ENCODE data around the gene MYO18A. TPM values are rescaled to one million over a fixed set of nuclear protein-coding genes. Genes with fewer than 3 reads are reported as not detected.

The MYO18A gene
- total and polyA plus RNA-seq, 10 of the 15 experiments (the other 5 are each of a cell fraction or from before 2014, with no cell fraction given): 2.9 to 66.0 (median 24.5) TPM

DNA sequence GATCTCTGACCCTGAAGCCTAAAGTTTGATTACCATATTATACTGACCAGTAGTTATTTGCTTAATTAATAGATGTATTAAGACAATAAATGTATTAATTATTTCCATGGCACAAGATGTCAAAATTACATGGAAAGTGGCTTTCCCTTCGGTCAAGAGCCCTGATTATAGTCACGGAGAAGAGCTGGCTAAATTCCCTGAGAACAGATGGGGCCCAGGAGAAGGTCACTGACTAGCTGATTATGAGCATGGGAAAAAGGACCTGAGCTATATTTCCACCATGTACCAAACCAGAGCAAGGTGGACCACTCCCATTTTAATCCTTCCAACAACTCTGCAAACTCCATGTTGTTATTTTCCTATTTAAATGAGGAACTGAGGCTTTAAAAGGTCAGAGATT, 12.9 kb upstream of the MYO18A start (continued):
- TF ChIP-seq, protein P1, sequence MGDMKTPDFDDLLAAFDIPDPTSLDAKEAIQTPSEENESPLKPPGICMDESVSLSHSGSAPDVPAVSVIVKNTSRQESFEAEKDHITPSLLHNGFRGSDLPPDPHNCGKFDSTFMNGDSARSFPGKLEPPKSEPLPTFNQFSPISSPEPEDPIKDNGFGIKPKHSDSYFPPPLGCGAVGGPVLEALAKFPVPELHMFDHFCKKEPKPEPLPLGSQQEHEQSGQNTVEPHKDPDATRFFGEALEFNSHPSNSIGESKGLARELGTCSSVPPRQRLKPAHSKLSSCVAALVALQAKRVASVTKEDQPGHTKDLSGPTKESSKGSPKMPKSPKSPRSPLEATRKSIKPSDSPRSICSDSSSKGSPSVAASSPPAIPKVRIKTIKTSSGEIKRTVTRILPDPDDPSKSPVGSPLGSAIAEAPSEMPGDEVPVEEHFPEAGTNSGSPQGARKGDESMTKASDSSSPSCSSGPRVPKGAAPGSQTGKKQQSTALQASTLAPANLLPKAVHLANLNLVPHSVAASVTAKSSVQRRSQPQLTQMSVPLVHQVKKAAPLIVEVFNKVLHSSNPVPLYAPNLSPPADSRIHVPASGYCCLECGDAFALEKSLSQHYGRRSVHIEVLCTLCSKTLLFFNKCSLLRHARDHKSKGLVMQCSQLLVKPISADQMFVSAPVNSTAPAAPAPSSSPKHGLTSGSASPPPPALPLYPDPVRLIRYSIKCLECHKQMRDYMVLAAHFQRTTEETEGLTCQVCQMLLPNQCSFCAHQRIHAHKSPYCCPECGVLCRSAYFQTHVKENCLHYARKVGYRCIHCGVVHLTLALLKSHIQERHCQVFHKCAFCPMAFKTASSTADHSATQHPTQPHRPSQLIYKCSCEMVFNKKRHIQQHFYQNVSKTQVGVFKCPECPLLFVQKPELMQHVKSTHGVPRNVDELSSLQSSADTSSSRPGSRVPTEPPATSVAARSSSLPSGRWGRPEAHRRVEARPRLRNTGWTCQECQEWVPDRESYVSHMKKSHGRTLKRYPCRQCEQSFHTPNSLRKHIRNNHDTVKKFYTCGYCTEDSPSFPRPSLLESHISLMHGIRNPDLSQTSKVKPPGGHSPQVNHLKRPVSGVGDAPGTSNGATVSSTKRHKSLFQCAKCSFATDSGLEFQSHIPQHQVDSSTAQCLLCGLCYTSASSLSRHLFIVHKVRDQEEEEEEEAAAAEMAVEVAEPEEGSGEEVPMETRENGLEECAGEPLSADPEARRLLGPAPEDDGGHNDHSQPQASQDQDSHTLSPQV (IDR thresholded peaks at IDR 0.05): no peak
- no peak for TF ChIP-seq CBX5 (IDR thresholded peaks at IDR 0.05; ENCODE audit: low read depth)
- no peak for TF ChIP-seq ESRRA (IDR thresholded peaks at IDR 0.05; ENCODE audit: low read length)
- TF ChIP-seq RFX5 (IDR thresholded peaks at IDR 0.05; ENCODE audit: low read depth, low read length): no peak
- no peak for TF ChIP-seq USF2 (IDR thresholded peaks at IDR 0.05; ENCODE audit: borderline replicate concordance, low read depth, low read length)

DNA sequence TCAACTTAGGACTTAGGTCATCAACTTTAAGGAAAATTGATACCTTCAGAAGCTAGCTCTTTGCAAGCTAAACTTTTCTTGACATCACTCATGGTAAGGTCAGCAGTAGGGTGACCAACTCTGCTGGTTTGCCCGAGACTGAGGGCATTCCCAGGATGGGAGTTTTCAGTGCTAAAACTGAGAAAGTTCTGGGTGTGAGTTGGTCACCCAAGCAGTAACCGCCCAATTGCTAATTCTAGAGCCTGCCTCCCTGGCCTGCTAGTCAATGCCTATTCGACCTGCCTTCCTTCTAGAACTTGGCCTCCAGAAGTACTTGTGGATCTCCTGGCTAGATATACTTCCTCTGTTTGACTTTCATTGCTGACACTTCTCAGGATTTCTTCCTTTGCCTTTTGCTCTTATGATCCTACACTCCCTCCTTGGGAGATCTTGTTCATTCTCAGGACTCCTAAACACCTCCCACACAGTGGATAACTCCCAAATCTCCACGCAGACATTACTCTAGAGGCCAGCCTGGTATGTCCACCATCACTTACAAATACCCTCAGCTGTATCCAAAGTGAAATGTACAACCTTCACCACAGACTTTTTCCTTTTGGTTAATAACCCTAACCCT, 10.5 kb upstream of the MYO18A start:
- ChIA-PET POLR2A (interaction anchor here (0.6 to 1.3 kb wide), 2 partner anchors 18 to 40 kb away, joined by 3 read pairs; no protein-coding TSS in a partner anchor), SMC1A (ENCODE audit: uncharacterized antibody, unreplicated experiment) (interaction anchor here (1.0 kb wide), 1 partner anchor 9 kb away, joined by 3 read pairs; no protein-coding TSS in a partner anchor)
- WGBS (ENCODE audit: insufficient coverage, insufficient replicate concordance, low lambda C conversion rate, missing lambda C conversion rate): 34% methylated on average over 4 of the region's 4 CpGs
- TF ChIP-seq HDAC6 (IDR thresholded peaks at IDR 0.05; ENCODE audit: unreplicated experiment) (no peak), RBBP5 (conservative IDR thresholded peaks at IDR 0.05) (no peak), TBL1XR1 (IDR thresholded peaks at IDR 0.05; ENCODE audit: low read depth, low read length) (no peak), ETV6 (conservative IDR thresholded peaks at IDR 0.05 in 1 of 2, IDR thresholded peaks at IDR 0.05 in 1 of 2; ENCODE audit: borderline replicate concordance in 1 of 2, low read depth in 1 of 2) (no peak), SUZ12 (IDR thresholded peaks at IDR 0.05; ENCODE audit: unreplicated experiment) (no peak), ZZZ3 (IDR thresholded peaks at IDR 0.05; ENCODE audit: control insufficient read depth, insufficient read length, low read depth) (no peak), EED (IDR thresholded peaks at IDR 0.05; ENCODE audit: low read depth) (no peak), MYC (IDR thresholded peaks at IDR 0.05; ENCODE audit: insufficient read depth, insufficient read length, insufficient replicate concordance, low read length, severe bottlenecking) (no peak), FOS (IDR thresholded peaks at IDR 0.05; ENCODE audit: borderline replicate concordance, extremely low read depth, insufficient read length) (no peak), HCFC1 (IDR thresholded peaks at IDR 0.05; ENCODE audit: low read length) (no peak)
- TF ChIP-seq, protein P2, sequence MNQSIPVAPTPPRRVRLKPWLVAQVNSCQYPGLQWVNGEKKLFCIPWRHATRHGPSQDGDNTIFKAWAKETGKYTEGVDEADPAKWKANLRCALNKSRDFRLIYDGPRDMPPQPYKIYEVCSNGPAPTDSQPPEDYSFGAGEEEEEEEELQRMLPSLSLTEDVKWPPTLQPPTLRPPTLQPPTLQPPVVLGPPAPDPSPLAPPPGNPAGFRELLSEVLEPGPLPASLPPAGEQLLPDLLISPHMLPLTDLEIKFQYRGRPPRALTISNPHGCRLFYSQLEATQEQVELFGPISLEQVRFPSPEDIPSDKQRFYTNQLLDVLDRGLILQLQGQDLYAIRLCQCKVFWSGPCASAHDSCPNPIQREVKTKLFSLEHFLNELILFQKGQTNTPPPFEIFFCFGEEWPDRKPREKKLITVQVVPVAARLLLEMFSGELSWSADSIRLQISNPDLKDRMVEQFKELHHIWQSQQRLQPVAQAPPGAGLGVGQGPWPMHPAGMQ (IDR thresholded peaks at IDR 0.05; ENCODE audit: borderline replicate concordance): no peak

More for the DNA sequence above, 10.5 kb upstream of the MYO18A start:
- FAIRE-seq: no peak
- Histone ChIP-seq H3K4me2 (ENCODE audit: control insufficient read depth, insufficient read depth) (no peak overlapping the region), H3K36me3 (ENCODE audit: control insufficient read depth in 2 of 2, insufficient read depth in 2 of 2, low read length in 1 of 2) (no peaks in the 10 kb centered on the region), H3K4me3 (no peak overlapping the region), H3K79me2 (ENCODE audit: control insufficient read depth, insufficient read depth, low read length) (no peaks in the 10 kb centered on the region), H3K27ac (ENCODE audit: control insufficient read depth, insufficient read depth) (no peak overlapping the region), H2AFZ (ENCODE audit: control insufficient read depth, low read depth, low read length) (no peak overlapping the region), H4K20me1 (ENCODE audit: control insufficient read depth, insufficient read depth) (no peaks in the 10 kb centered on the region), H3K9me3 (replicated peaks; ENCODE audit: control insufficient read depth, insufficient read depth, low read length) (no peaks in the 10 kb centered on the region), H3K9ac (ENCODE audit: control insufficient read depth, insufficient read depth, low read length) (no peak overlapping the region), H3K4me1 (ENCODE audit: control insufficient read depth, insufficient read depth, low read length) (peaks cover 10% of the 10 kb centered on the region), H3K27me3 (replicated peaks in 1 of 2; ENCODE audit: control insufficient read depth in 2 of 2, insufficient read depth in 2 of 2, low read length in 1 of 2) (no peaks in the 10 kb centered on the region)
- ChIA-PET RAD21 (ENCODE audit: unreplicated experiment) (interaction anchor here (1.3 to 1.5 kb wide), 2 partner anchors 29 to 51 kb away, joined by 3 read pairs; no protein-coding TSS in a partner anchor), CTCF (interaction anchor here (1.3 to 6.3 kb wide), 3 partner anchors 11 to 45 kb away, joined by 3 to 52 read pairs (median 9); partner anchors contain the start of gene MYO18A)
- BruUV-seq (replicated peaks): no TSS peak
- ATAC-seq: no peak
- in situ Hi-C loops (cut with MboI): no loop called here
- no peak for DNase-seq (ENCODE audit: low read depth, low spot score)
- intact Hi-C loops (cut with micrococcal nuclease; ENCODE audit: unreplicated experiment): no loop called here

All from GM12878 (cell line).